K562 (cell line): ENCODE measurements around the gene TFE3. TPM values are rescaled to one million over a fixed set of nuclear protein-coding genes. Genes with fewer than 3 reads are reported as not detected.

Experiments used
- ATAC-seq: fragments of 200-7000 bp; cut with Tn5 transposase; 3 replicates; pipeline ENCODE4 v1.9.1; 2020; ENCODE audit warnings: moderate library complexity
- BruUV-seq: library from RNA; stranded (reverse); fragments of 400-500 nt; replicated peaks from 2 replicates; lab custom pipeline; 2021; lab: Mats Ljungman, UMichigan
- CTCF ChIA-PET: fragments of 300-600 bp; formaldehyde crosslinking; extraction: SDS; loops from one replicate; lab custom pipeline; 2021; ENCODE audit warnings: low intra/inter-chr PET ratio; lab: Yijun Ruan, JAX
- POLR2A ChIA-PET: fragments of 300-600, 350-650 bp; sonication (Branson Sonifier 250); formaldehyde crosslinking; extraction: SDS; loops from one replicate; lab custom pipeline; 2021; ENCODE audit warnings: antibody characterized with exemption, inconsistent platforms; lab: Yijun Ruan, JAX
- DNase-seq, 4 experiments: peaks; one replicate each; pipeline versions ENCODE4 v3.0.0 to v3.0.0-alpha.2; 2011 to 2018; ENCODE audit warnings: low spot score in 3 of 4, mixed read lengths in 3 of 4; ENCODE audit errors: extremely low read depth in 1 of 4
- FAIRE-seq: peaks from 2 replicates; lab custom pipeline; 2011; peaks lifted over from hg19 to GRCh38; lab: Jason Lieb, UNC
- H2AFZ ChIP-seq: 2 replicates; pipeline ENCODE4 v1.6.0; 2011; ENCODE audit warnings: low read depth, low read length, control low read depth, inconsistent platforms
- H3K27ac ChIP-seq: fragments of 200-600 bp; 3 replicates; pipeline ENCODE4 v1.8.0; 2011; ENCODE audit warnings: low read depth, mild to moderate bottlenecking, control low read depth, inconsistent platforms, low read length, moderate library complexity, mixed read lengths; ENCODE audit errors: extremely low read depth
- H3K27me3 ChIP-seq, 2 experiments: fragments of 300-600 bp in 1 of 2; 2 replicates in 1 of 2; 3 replicates in 1 of 2; pipeline versions ENCODE4 v1.6.0 to v1.8.0; 2011; ENCODE audit warnings: inconsistent platforms in 2 of 2, low read length in 2 of 2, mild to moderate bottlenecking in 1 of 2, mixed read lengths in 1 of 2, moderate library complexity in 1 of 2; ENCODE audit not compliant: control insufficient read depth in 2 of 2, insufficient read depth in 2 of 2
- H3K36me3 ChIP-seq: fragments of 300-600 bp; 3 replicates; pipeline ENCODE4 v1.8.0; 2011; ENCODE audit warnings: mild to moderate bottlenecking, low read length, inconsistent platforms; ENCODE audit not compliant: control insufficient read depth, insufficient read depth
- H3K4me1 ChIP-seq, 2 experiments: fragments of 200-600 bp in 1 of 2; replicated peaks in 1 of 2; 2 replicates in 1 of 2; 3 replicates in 1 of 2; pipeline versions ENCODE4 v1.5.1 to v1.8.0; 2011; ENCODE audit warnings: inconsistent platforms in 2 of 2, low read length in 2 of 2, mild to moderate bottlenecking in 1 of 2, mixed read lengths in 1 of 2, moderate library complexity in 1 of 2; ENCODE audit not compliant: control insufficient read depth in 2 of 2, insufficient read depth in 2 of 2
- H3K4me2 ChIP-seq: 2 replicates; pipeline ENCODE4 v1.6.1; 2011; ENCODE audit warnings: low read length, control low read depth, inconsistent platforms, mixed read lengths; ENCODE audit not compliant: insufficient read depth
- H3K4me3 ChIP-seq: fragments of 200-600 bp; sonication (generic), shearing (Covaris generic); 2 replicates; pipeline ENCODE4 v1.5.1; 2016; ENCODE audit warnings: control low read depth, inconsistent platforms
- H3K79me2 ChIP-seq: fragments of 200-600 bp; 3 replicates; pipeline ENCODE4 v1.8.0; 2011; ENCODE audit warnings: low read length, inconsistent platforms; ENCODE audit not compliant: control insufficient read depth, insufficient read depth
- H3K9ac ChIP-seq, 2 experiments: 2 replicates each; pipeline versions ENCODE4 v1.6.0 to v1.6.1; 2011; ENCODE audit warnings: low read depth in 2 of 2, low read length in 2 of 2, control low read depth in 1 of 2, inconsistent platforms in 1 of 2, mild to moderate bottlenecking in 1 of 2, mixed read lengths in 1 of 2; ENCODE audit not compliant: insufficient read depth in 1 of 2
- H3K9me1 ChIP-seq: one replicate; pipeline ENCODE4 v1.6.0; 2011; ENCODE audit warnings: inconsistent platforms, mild to moderate bottlenecking, low read length, moderate library complexity; ENCODE audit not compliant: control insufficient read depth, insufficient read depth
- H3K9me3 ChIP-seq: replicated peaks from 2 replicates; pipeline ENCODE4 v1.5.1; 2011; ENCODE audit warnings: low read depth, low read length, inconsistent platforms; ENCODE audit not compliant: control insufficient read depth, insufficient read depth
- H4K20me1 ChIP-seq: replicated peaks from 2 replicates; pipeline ENCODE4 v1.6.1; 2011; ENCODE audit warnings: low read length, inconsistent platforms, mixed read lengths; ENCODE audit not compliant: control insufficient read depth, insufficient read depth
- BHLHE40 ChIP-seq: IDR thresholded peaks from 2 replicates; pipeline ENCODE4 v1.6.1; 2011; ENCODE audit warnings: low read length, improper control_type of control experiment
- BRD4 ChIP-seq: fragments of 200-600 bp; sonication (generic); IDR thresholded peaks from 2 replicates; pipeline ENCODE4 v1.6.1; 2017; ENCODE audit warnings: inconsistent platforms
- CBX8 ChIP-seq: fragments of 200-600 bp; sonication (generic); IDR thresholded peaks from 2 replicates; pipeline ENCODE4 v1.6.1; 2012; ENCODE audit warnings: borderline replicate concordance, mixed run types, low read depth, mild to moderate bottlenecking, moderate library complexity, mixed read lengths, low read length, control low read depth, inconsistent platforms; ENCODE audit not compliant: poor library complexity, severe bottlenecking; ENCODE audit errors: extremely low read depth
- GABPA ChIP-seq: fragments of 200-800 bp; sonication (Bioruptor generic); conservative IDR thresholded peaks from 2 replicates; pipeline ENCODE4 v1.6.1; 2016; ENCODE audit warnings: low read depth, missing genetic modification characterization, missing compliant biosample characterization
- HDAC2 ChIP-seq: fragments of 450-650 bp; IDR thresholded peaks from 2 replicates; pipeline ENCODE4 v1.6.1; 2016; ENCODE audit warnings: mild to moderate bottlenecking
- HEY1 ChIP-seq: fragments of 250-450 bp; sonication (Bioruptor Pico); IDR thresholded peaks from 2 replicates; pipeline ENCODE4 v1.5.0; 2020; ENCODE audit warnings: mild to moderate bottlenecking, moderate library complexity, borderline replicate concordance
- HNRNPK ChIP-seq: fragments of 200-400 bp; formaldehyde crosslinking; IDR thresholded peaks from one replicate; pipeline ENCODE4 v1.6.1; 2018; ENCODE audit warnings: mild to moderate bottlenecking, low read depth, low read length; ENCODE audit not compliant: poor library complexity, severe bottlenecking
- NONO ChIP-seq, 2 experiments: fragments of 200-400 bp in 1 of 2; fragments of 450-650 bp in 1 of 2; formaldehyde crosslinking in 1 of 2; IDR thresholded peaks; 2 replicates each; pipeline ENCODE4 v1.6.1; 2017; ENCODE audit warnings: low read depth in 2 of 2, mild to moderate bottlenecking in 2 of 2, moderate library complexity in 2 of 2, low read length in 1 of 2
- NUFIP1 ChIP-seq: fragments of 450-650 bp; IDR thresholded peaks from 2 replicates; pipeline ENCODE4 v1.6.1; 2018; ENCODE audit not compliant: partially characterized antibody
- RBM34 ChIP-seq: fragments of 200-400 bp; formaldehyde crosslinking; IDR thresholded peaks from 2 replicates; pipeline ENCODE4 v1.6.1; 2018; ENCODE audit warnings: low read length, borderline replicate concordance; ENCODE audit not compliant: insufficient read depth
- WGBS: fragments of 100-300 bp; shearing (Covaris generic); methylation state at CpG from one replicate; pipeline ENCODE4 v1.1.6; 2016; ENCODE audit warnings: low coverage, mixed read lengths; ENCODE audit not compliant: insufficient coverage; ENCODE audit errors: missing lambda C conversion rate; 5-methylcytosine and 5-hydroxymethylcytosine counted together
- in situ Hi-C: fragments of 300-500 bp; cut with MboI; formaldehyde crosslinking; loops from 4 replicates; pipeline ENCODE4 v1.15.0; 2018; ENCODE audit warnings: inconsistent platforms, mixed read lengths
- intact Hi-C: fragments of 100-400 bp; cut with micrococcal nuclease; formaldehyde crosslinking; loops from 2 replicates; pipeline ENCODE4 v1.14.2; 2022
- polyA plus RNA-seq, 8 experiments: library from polyadenylated mRNA; depleted of rRNA in 4 of 8; stranded (reverse) in 5 of 8; unstranded in 3 of 8; fragments of >200 nt; fragmentation: Nextera tagmentation in 2 of 8; fragmentation: Illumina TruSeq in 1 of 8; extraction: Ambion mirVana in 2 of 8; extraction: Trizol in 1 of 8; gene quantifications; 2 replicates each; pipeline versions ENCODE4 v1.2.1 to v1.2.3, GENCODE V29; 2011 to 2014; ENCODE audit warnings: inconsistent platforms in 1 of 8, missing spikeins in 1 of 8
- total RNA-seq, 7 experiments: library from RNA; depleted of rRNA in 6 of 7; stranded (reverse); fragments of >200 nt in 6 of 7; fragmentation: Illumina TruSeq in 2 of 7; extraction: Trizol in 2 of 7; gene quantifications; 2 replicates each; pipeline versions ENCODE4 v1.2.1 to v1.2.3, GENCODE V29; 2011 to 2021; ENCODE audit warnings: low replicate concordance in 1 of 7
- TF ChIP-seq, protein P1 (sequence below): fragments of 450-650 bp; IDR thresholded peaks from 2 replicates; pipeline ENCODE4 v1.7.0; 2016; ENCODE audit warnings: borderline replicate concordance
- TF ChIP-seq, protein P2 (sequence below): fragments of 450-650 bp; IDR thresholded peaks from 2 replicates; pipeline ENCODE4 v1.6.1; 2016
- TF ChIP-seq, protein P3 (sequence below): sonication (generic); formaldehyde crosslinking; IDR thresholded peaks from 2 replicates; pipeline ENCODE4 v1.8.0; 2023; ENCODE audit warnings: mild to moderate bottlenecking, missing genetic modification reagents

The TFE3 gene
- total and polyA plus RNA-seq, 9 of the 15 experiments (the other 6 are each of a cell fraction or from before 2014, with no cell fraction given) = 1.9 to 20.3 (median 11.9) TPM

DNA sequence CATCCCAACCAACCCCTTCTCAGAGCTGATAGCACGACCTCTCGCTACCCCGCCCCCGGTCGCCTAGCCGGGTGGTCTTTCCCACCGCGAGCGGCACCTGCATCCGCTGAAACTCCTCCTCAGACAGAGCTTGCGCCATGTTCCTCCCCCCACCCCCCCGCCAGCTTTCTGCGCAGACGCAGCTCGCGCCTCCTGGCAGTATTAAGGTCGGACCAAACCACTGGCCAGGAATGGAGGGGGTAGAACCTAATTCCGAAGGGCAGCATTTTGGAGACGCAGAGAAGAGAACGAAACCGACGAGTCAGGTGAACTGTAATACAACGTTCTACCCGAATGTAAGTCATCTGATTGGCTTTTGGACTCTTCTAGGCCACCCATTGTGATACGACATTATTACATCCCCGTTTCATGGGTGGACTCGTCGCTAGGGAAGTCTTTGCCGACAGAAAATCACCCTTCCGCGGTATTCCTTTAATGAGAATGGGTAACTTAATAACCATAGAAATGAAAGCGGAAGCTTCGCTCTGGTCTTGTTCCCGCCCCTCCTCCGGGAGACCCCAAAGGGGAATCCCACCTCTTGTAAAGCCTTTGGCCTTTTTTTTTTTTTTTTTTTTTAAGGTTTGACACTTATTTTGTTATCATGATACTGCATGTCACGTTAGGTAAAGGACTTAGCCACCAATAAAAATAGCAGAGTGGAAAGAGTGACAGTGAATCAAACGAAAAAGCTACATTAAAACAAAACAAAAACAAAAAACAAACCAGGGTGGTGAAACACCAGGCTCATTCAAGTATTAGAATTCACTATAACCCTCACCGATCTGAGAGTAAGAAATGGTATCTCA lies 40.8 kb downstream of the TFE3 start, which contains the start of gene GRIPAP1:
Gene GRIPAP1 (minus strand): TSS at position 174 of the 845 bp plus-strand sequence. CDS start 35 bp downstream, at position 139.
- peak within 1 kb of the TSS; percentile 100 for H2AFZ ChIP-seq
- H3K36me3 ChIP-seq = peaks cover 26% of the 10 kb centered on the region; the same call in 2 of the 3 replicates
- POLR2A ChIA-PET = interaction anchor here (0.6 to 1.3 kb wide), 9 partner anchors 20 to 1128 kb away, joined by 3 to 4 read pairs (median 3); no protein-coding TSS in a partner anchor
- H3K4me1 ChIP-seq = peaks cover 3 to 6% of the 10 kb centered on the region in 2 experiments; a peak in 2 of 5 replicates
- peak within 1 kb of the TSS; percentile 94 for H3K4me2 ChIP-seq
- in situ Hi-C loops (no loop called here), intact Hi-C loops (loop anchor here (5.0 kb wide), 2 partner anchors 40 to 45 kb away; partner anchors contain the start of genes OTUD5 and TFE3)
- CTCF ChIA-PET = interaction anchor here (0.5 kb wide), 1 partner anchor 104 kb away, joined by 3 read pairs; no protein-coding TSS in a partner anchor
- peak within 1 kb of the TSS; percentile 80 for H3K4me3 ChIP-seq
- peaks cover 18% of the 10 kb centered on the region for H3K79me2 ChIP-seq
- peak within 1 kb of the TSS; percentile 94 to 97 for H3K9ac ChIP-seq
- peak within 1 kb of the TSS; percentile 100 for H3K27ac ChIP-seq
- H3K9me3 ChIP-seq = no peaks in the 10 kb centered on the region
- 2% methylated on average over 30 of the region's 38 CpGs for WGBS
- peak; percentile 90 to 92 (median 91) for DNase-seq
- no peaks in the 10 kb centered on the region for H3K27me3 ChIP-seq
- FAIRE-seq = peak; percentile 94
- H3K9me1 ChIP-seq = no peaks in the 10 kb centered on the region
- no peaks in the 10 kb centered on the region for H4K20me1 ChIP-seq
- ATAC-seq = peak; percentile 90
- TSS peak; percentile 87 for BruUV-seq
- TF ChIP-seq, protein P1, sequence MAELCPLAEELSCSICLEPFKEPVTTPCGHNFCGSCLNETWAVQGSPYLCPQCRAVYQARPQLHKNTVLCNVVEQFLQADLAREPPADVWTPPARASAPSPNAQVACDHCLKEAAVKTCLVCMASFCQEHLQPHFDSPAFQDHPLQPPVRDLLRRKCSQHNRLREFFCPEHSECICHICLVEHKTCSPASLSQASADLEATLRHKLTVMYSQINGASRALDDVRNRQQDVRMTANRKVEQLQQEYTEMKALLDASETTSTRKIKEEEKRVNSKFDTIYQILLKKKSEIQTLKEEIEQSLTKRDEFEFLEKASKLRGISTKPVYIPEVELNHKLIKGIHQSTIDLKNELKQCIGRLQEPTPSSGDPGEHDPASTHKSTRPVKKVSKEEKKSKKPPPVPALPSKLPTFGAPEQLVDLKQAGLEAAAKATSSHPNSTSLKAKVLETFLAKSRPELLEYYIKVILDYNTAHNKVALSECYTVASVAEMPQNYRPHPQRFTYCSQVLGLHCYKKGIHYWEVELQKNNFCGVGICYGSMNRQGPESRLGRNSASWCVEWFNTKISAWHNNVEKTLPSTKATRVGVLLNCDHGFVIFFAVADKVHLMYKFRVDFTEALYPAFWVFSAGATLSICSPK = peak; percentile 99
- peak; percentile 62 for TF ChIP-seq NUFIP1
- peak; percentile 49; the same call in 1 of the 2 replicates for TF ChIP-seq GABPA (tag)
- TF ChIP-seq HNRNPK = no peak
- TF ChIP-seq, protein P2, sequence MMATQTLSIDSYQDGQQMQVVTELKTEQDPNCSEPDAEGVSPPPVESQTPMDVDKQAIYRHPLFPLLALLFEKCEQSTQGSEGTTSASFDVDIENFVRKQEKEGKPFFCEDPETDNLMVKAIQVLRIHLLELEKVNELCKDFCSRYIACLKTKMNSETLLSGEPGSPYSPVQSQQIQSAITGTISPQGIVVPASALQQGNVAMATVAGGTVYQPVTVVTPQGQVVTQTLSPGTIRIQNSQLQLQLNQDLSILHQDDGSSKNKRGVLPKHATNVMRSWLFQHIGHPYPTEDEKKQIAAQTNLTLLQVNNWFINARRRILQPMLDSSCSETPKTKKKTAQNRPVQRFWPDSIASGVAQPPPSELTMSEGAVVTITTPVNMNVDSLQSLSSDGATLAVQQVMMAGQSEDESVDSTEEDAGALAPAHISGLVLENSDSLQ = peak; percentile 36; the same call in 1 of the 2 replicates
- peak; percentile 85 for TF ChIP-seq BHLHE40
- TF ChIP-seq, protein P3, sequence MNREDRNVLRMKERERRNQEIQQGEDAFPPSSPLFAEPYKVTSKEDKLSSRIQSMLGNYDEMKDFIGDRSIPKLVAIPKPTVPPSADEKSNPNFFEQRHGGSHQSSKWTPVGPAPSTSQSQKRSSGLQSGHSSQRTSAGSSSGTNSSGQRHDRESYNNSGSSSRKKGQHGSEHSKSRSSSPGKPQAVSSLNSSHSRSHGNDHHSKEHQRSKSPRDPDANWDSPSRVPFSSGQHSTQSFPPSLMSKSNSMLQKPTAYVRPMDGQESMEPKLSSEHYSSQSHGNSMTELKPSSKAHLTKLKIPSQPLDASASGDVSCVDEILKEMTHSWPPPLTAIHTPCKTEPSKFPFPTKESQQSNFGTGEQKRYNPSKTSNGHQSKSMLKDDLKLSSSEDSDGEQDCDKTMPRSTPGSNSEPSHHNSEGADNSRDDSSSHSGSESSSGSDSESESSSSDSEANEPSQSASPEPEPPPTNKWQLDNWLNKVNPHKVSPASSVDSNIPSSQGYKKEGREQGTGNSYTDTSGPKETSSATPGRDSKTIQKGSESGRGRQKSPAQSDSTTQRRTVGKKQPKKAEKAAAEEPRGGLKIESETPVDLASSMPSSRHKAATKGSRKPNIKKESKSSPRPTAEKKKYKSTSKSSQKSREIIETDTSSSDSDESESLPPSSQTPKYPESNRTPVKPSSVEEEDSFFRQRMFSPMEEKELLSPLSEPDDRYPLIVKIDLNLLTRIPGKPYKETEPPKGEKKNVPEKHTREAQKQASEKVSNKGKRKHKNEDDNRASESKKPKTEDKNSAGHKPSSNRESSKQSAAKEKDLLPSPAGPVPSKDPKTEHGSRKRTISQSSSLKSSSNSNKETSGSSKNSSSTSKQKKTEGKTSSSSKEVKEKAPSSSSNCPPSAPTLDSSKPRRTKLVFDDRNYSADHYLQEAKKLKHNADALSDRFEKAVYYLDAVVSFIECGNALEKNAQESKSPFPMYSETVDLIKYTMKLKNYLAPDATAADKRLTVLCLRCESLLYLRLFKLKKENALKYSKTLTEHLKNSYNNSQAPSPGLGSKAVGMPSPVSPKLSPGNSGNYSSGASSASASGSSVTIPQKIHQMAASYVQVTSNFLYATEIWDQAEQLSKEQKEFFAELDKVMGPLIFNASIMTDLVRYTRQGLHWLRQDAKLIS (CRISPR knock-in tag) = no peak
- TF ChIP-seq RBM34 = no peak
- peak in 1 of 2 experiments; percentile 99; a peak in 2 of 4 replicates for TF ChIP-seq NONO (IDR thresholded peaks at IDR 0.05; ENCODE audit: low read depth in 2 of 2, low read length in 1 of 2)
- no peak for TF ChIP-seq HEY1
- 0 out of 2 replicates have a peak, but pooled peaks have one; percentile 27 for TF ChIP-seq HDAC2
- no peak for TF ChIP-seq CBX8
- TF ChIP-seq BRD4 = peak; percentile 6; the same call in 1 of the 2 replicates
